Chondrocyte (in vitro differentiated cells): ENCODE measurements around the gene SPTY2D1. TPM values are rescaled to one million over a fixed set of nuclear protein-coding genes. Genes with fewer than 3 reads are reported as not detected.
"Not testable (repeated sequence)": the region's sequence is repeated elsewhere in the genome, so short reads cannot be mapped to it uniquely, and the experiment has no call there.

Experiments
- DNase-seq: peaks from one replicate; pipeline ENCODE4 v3.0.0; 2021; ENCODE audit warnings: mixed read lengths, low spot score
- H3K27ac Mint-ChIP-seq: one replicate; pipeline ENCODE4 v1.8.0; 2021; ENCODE audit warnings: mild to moderate bottlenecking, moderate library complexity, mixed read lengths; ENCODE audit not compliant: unreplicated experiment
- H3K27me3 Mint-ChIP-seq: 2 replicates; pipeline ENCODE4 v1.8.0; 2021; ENCODE audit warnings: low read depth, mixed read lengths
- H3K36me3 Mint-ChIP-seq: 2 replicates; pipeline ENCODE4 v1.8.0; 2021; ENCODE audit warnings: low read depth, mixed read lengths
- H3K4me1 Mint-ChIP-seq: 2 replicates; pipeline ENCODE4 v1.8.0; 2021; ENCODE audit warnings: low read depth, mild to moderate bottlenecking, mixed read lengths
- H3K4me3 Mint-ChIP-seq: one replicate; pipeline ENCODE4 v1.8.0; 2021; ENCODE audit warnings: mild to moderate bottlenecking, moderate library complexity, mixed read lengths; ENCODE audit not compliant: unreplicated experiment
- H3K9me3 Mint-ChIP-seq: 2 replicates; pipeline ENCODE4 v1.8.0; 2021; ENCODE audit warnings: low read depth, mixed read lengths
- total RNA-seq: library from RNA; stranded (reverse); gene quantifications from 3 replicates; pipeline ENCODE4 v1.2.1, GENCODE V29; 2021
- TF ChIP-seq, protein P1 (sequence below): fragments of 200-600 bp; sonication (generic); IDR thresholded peaks from 2 replicates; pipeline ENCODE4 v1.5.0; 2021; ENCODE audit warnings: antibody characterized with exemption, mild to moderate bottlenecking, moderate library complexity

SPTY2D1 gene
- total RNA-seq, 1 donor from 2014 or later, result 20.4 TPM

DNA sequence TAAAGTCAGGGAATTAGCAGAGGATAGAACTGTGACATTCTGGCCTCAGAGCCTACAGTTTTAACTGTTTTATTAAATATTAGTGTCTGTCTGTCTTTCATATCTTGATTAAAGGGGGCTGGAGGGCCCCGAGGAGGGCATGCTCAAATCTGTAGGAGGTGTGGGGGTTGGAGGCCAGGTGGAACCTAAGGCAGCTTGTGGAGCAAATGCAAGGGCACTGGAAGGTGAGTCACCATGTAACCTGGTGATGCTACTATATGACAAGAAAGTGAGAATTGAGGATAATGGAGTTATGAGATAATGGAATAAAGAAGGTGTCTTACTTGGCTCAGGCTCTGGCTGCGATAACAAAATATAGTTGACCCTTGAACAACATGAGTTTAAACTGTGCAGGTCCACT, 37.1 kb upstream of the SPTY2D1 start:
- Mint-ChIP-seq H3K4me1 (no peaks in the 10 kb centered on the region), H3K36me3 (no peaks in the 10 kb centered on the region), H3K4me3 (no peak overlapping the region), H3K27me3 (peaks cover 10% of the 10 kb centered on the region), H3K27ac (no peak overlapping the region), H3K9me3 (no peaks in the 10 kb centered on the region)
- no peak for DNase-seq
- TF ChIP-seq, protein P1, sequence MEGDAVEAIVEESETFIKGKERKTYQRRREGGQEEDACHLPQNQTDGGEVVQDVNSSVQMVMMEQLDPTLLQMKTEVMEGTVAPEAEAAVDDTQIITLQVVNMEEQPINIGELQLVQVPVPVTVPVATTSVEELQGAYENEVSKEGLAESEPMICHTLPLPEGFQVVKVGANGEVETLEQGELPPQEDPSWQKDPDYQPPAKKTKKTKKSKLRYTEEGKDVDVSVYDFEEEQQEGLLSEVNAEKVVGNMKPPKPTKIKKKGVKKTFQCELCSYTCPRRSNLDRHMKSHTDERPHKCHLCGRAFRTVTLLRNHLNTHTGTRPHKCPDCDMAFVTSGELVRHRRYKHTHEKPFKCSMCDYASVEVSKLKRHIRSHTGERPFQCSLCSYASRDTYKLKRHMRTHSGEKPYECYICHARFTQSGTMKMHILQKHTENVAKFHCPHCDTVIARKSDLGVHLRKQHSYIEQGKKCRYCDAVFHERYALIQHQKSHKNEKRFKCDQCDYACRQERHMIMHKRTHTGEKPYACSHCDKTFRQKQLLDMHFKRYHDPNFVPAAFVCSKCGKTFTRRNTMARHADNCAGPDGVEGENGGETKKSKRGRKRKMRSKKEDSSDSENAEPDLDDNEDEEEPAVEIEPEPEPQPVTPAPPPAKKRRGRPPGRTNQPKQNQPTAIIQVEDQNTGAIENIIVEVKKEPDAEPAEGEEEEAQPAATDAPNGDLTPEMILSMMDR, result no peak

DNA sequence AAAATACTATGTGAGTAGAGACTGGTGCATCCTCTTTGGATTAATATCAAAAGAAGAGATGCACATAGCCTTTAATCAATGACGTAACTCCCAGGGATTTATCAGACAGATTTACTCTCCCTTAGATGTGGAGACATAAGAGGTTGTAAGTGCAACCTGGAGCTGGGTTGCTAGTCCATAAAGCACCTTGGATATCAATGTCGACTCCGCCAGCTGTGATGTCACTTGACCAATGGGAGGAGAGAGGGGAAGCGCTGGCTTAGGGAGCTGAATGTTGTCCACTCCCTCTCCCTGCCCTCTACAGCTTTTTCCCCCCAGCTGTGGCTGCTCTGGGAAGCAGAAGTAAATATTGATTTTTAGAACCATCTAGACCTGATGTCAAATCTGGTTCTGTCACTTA, 35.6 kb upstream of the SPTY2D1 start:
- Mint-ChIP-seq H3K9me3 (no peaks in the 10 kb centered on the region), H3K27ac (no peak overlapping the region), H3K27me3 (peaks cover 22% of the 10 kb centered on the region), H3K36me3 (no peaks in the 10 kb centered on the region), H3K4me3 (no peak overlapping the region), H3K4me1 (no peaks in the 10 kb centered on the region)
- DNase-seq, result no peak
- TF ChIP-seq, protein P1, result no peak

DNA sequence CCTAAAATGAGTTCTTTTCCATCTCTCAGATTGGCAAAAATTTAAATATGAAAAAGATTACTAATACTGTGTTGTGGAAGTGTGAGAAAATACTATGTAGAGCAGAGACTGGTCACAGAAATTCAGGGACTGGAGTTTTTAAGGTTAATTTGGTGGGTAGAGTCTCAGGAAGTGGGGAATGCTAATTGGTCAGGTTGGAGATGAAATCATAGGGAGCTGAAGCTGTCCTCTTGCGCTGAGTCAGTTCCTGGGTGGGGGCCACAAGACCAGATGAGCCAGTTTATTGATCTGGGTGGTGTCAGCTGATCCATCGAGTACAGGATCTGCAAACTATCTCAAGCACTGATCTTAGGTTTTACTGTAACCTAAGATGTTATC, 35.1 kb upstream of the SPTY2D1 start:
- TF ChIP-seq, protein P1, result no peak
- H3K4me3 Mint-ChIP-seq, result no peak overlapping the region

DNA sequence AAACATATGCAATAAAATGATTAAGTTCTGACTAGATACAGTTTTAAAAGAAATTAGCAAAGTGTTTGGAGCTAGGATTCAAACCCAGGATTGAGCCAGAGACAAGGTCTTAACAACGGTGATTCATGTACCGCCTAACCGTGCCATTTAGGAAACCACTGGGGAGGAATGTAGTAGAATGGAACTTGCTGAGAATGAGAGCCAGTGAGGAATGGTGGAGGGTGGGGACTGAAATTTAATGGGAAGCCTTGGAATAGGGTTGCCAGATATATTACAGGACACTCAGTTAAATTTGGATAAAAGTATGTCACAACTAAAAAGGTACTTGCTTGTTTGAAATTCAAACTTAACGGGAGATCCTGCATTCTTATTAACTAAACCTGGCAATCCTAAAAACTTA, 34.0 kb upstream of the SPTY2D1 start:
- peaks cover 25% of the 10 kb centered on the region for H3K27me3 Mint-ChIP-seq
- no peak overlapping the region for H3K4me3 Mint-ChIP-seq
- TF ChIP-seq, protein P1, result no peak
- no peaks in the 10 kb centered on the region for H3K9me3 Mint-ChIP-seq
- no peaks in the 10 kb centered on the region for H3K4me1 Mint-ChIP-seq
- DNase-seq, result no peak
- H3K36me3 Mint-ChIP-seq, result no peaks in the 10 kb centered on the region
- H3K27ac Mint-ChIP-seq, result no peak overlapping the region

More for the DNA sequence above, 35.1 kb upstream of the SPTY2D1 start:
- Mint-ChIP-seq H3K27me3 (peaks cover 22% of the 10 kb centered on the region), H3K4me1 (no peaks in the 10 kb centered on the region), H3K27ac (no peak overlapping the region), H3K9me3 (no peaks in the 10 kb centered on the region), H3K36me3 (no peaks in the 10 kb centered on the region)
- no peak for DNase-seq

DNA sequence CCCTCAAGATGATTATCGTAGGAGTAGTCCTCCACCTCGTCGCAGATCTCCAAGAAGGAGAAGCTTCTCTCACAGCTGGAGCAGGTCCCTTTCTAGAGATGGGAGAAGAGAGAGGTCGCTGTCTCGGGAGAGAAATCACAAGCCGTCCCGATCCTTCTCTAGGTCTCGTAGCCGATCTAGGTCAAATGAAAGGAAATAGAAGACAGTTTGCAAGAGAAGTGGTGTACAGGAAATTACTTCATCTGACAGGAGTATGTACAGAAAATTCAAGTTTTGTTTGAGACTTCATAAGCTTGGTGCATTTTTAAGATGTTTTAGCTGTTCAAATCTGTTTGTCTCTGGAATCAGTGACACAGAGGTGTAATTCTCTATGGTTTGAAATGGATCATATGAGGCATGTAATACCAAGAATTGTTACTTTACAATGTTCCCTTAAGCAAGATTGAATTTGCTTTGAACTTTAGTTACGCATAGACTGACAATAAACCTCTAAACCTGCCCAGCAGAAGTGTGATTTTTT, 31.3 kb upstream of the SPTY2D1 start:
- not testable (repeated sequence) for H3K4me3 Mint-ChIP-seq, H3K27ac Mint-ChIP-seq, H3K4me1 Mint-ChIP-seq, DNase-seq, H3K9me3 Mint-ChIP-seq, H3K36me3 Mint-ChIP-seq
- H3K27me3 Mint-ChIP-seq, result peaks cover 44% of the 10 kb centered on the region

DNA sequence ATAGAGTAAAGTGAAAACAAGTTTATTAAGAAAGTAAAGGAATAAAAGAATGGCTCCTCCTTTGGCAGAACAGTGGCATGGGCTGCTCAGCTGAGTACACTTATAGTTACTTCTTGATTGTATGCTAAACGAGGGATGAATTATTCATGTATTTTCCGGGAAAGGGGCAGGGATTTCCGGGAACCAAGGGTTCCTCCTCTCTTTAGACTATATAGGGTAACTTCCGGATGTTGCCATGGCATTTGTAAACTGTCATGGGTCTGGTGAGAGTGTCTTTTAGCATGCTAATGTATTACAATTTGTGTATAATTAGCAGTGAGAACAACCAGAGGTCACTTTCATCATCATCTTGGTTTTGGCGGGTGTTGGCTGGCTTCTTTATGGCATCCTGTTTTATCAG, 23.5 kb upstream of the SPTY2D1 start:
- TF ChIP-seq, protein P1, result no peak
- H3K4me1 Mint-ChIP-seq, result no peaks in the 10 kb centered on the region
- no peak overlapping the region for H3K27ac Mint-ChIP-seq
- DNase-seq, result no peak
- no peak overlapping the region for H3K4me3 Mint-ChIP-seq
- H3K36me3 Mint-ChIP-seq, result peaks cover 3% of the 10 kb centered on the region
- H3K9me3 Mint-ChIP-seq, result no peaks in the 10 kb centered on the region
- peaks cover 23% of the 10 kb centered on the region for H3K27me3 Mint-ChIP-seq
